Renal pelvis (tissue), 4 donors: ENCODE measurements around the gene EFNA2. TPM values are rescaled to one million over a fixed set of nuclear protein-coding genes. Genes with fewer than 3 reads are reported as not detected.

Experiments
- DNase-seq: peaks from one replicate; pipeline ENCODE4 v3.0.0-alpha.2; 2013
- polyA plus RNA-seq, 3 donors: library from polyadenylated mRNA; unstranded; fragments of 120-200 nt; gene quantifications; one replicate each; pipeline ENCODE4 v1.2.1, GENCODE V29; 2013; ENCODE audit not compliant: insufficient read length in 3 of 3

Gene EFNA2
- polyA plus RNA-seq, 3 donors: 2.2 to 4.4 (median 3.8) TPM

- DNase-seq: no peak
These were observed 26.3 kb upstream of the EFNA2 start for GRCh38 chr19:1259206-1259875.

GRCh38 chr19:1259876-1260748 is 25.6 kb upstream of the EFNA2 start:
- DNase-seq: no peak

- peak; percentile 95 for DNase-seq
These were observed 24.7 kb upstream of the EFNA2 start for GRCh38 chr19:1260749-1261537.

- DNase-seq: no peak
These were observed 24.2 kb upstream of the EFNA2 start for GRCh38 chr19:1261538-1261797.

GRCh38 chr19:1261798-1262622 is 23.7 kb upstream of the EFNA2 start:
- DNase-seq: no peak

- no peak for DNase-seq
These were observed 23.0 kb upstream of the EFNA2 start for GRCh38 chr19:1262623-1263123.

GRCh38 chr19:1263188-1263587 is 22.5 kb upstream of the EFNA2 start:
- DNase-seq: no peak

- DNase-seq: no peak
These were observed 20.7 kb upstream of the EFNA2 start for GRCh38 chr19:1264801-1265614.

GRCh38 chr19:1265615-1266128 is 20.0 kb upstream of the EFNA2 start:
- DNase-seq: no peak

- DNase-seq: no peak
These were observed 19.4 kb upstream of the EFNA2 start for GRCh38 chr19:1266129-1266915.

GRCh38 chr19:1266916-1267476 is 18.7 kb upstream of the EFNA2 start:
- DNase-seq: no peak

- no peak for DNase-seq
These were observed 18.0 kb upstream of the EFNA2 start for GRCh38 chr19:1267477-1268225.

- no peak for DNase-seq
These were observed 17.2 kb upstream of the EFNA2 start for GRCh38 chr19:1268226-1269064.

- DNase-seq: peak; percentile 99
These were observed 16.6 kb upstream of the EFNA2 start, which contains the start of gene CIRBP for GRCh38 chr19:1269065-1269477. CIRBP (plus strand) TSS chr19:1269332; CDS start chr19:1270934, 1,602 bp downstream.

GRCh38 chr19:1269478-1270212 is 16.0 kb upstream of the EFNA2 start:
- DNase-seq: peak; percentile 85

GRCh38 chr19:1270213-1270853 is 15.3 kb upstream of the EFNA2 start:
- no peak for DNase-seq
